PC-3 (cell line): Measurements from ENCODE around the gene CTNNA2.

Experiments
- EZH2 ChIP-seq: fragments of 300-600 bp; sonication (generic); IDR thresholded peaks from one replicate; pipeline ENCODE4 v1.6.1; 2017; ENCODE audit warnings: antibody characterized with exemption, mild to moderate bottlenecking, low read length; ENCODE audit not compliant: unreplicated experiment
- TF ChIP-seq, protein P1 (sequence below): fragments of 300-600 bp; sonication (generic); conservative IDR thresholded peaks from 2 replicates; pipeline ENCODE4 v1.5.1; 2017; ENCODE audit warnings: antibody characterized with exemption, low read depth, mild to moderate bottlenecking, low read length

DNA sequence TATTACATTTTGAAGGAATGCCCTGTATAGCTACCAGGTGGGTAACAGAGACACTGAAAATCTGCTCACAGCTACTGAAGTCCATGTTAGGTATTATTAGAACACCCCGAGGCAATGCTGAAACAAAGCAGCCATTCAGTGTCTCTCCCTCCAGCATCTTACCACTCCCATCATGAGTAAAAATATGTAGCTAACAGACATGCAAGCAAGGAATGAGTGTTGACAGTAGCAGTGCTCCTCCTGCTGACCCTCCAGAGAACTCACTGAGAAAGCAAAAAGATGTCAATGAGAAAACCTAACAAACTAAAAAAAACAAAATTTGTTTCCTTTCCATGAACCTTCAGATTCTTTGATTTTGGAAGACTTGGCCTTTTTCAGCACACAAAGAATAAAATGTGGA, 397.8 kb downstream of the CTNNA2 start:
- TF ChIP-seq, protein P1, sequence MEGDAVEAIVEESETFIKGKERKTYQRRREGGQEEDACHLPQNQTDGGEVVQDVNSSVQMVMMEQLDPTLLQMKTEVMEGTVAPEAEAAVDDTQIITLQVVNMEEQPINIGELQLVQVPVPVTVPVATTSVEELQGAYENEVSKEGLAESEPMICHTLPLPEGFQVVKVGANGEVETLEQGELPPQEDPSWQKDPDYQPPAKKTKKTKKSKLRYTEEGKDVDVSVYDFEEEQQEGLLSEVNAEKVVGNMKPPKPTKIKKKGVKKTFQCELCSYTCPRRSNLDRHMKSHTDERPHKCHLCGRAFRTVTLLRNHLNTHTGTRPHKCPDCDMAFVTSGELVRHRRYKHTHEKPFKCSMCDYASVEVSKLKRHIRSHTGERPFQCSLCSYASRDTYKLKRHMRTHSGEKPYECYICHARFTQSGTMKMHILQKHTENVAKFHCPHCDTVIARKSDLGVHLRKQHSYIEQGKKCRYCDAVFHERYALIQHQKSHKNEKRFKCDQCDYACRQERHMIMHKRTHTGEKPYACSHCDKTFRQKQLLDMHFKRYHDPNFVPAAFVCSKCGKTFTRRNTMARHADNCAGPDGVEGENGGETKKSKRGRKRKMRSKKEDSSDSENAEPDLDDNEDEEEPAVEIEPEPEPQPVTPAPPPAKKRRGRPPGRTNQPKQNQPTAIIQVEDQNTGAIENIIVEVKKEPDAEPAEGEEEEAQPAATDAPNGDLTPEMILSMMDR, result no peak
- no peak for TF ChIP-seq EZH2
